Hematopoietic multipotent progenitor cell treated with erythropoietin and hydrocortisone succinate and interleukin-3 and kit ligand, for 17 days (in vitro differentiated cells): ENCODE measurements around the gene F7.
"Not testable (repeated sequence)": the region's sequence is repeated elsewhere in the genome, so short reads cannot be mapped to it uniquely, and the experiment has no call there.

Experiments
- DNase-seq: peaks from one replicate; pipeline ENCODE4 v3.0.0-alpha.2; 2015; ENCODE audit warnings: low spot score

F7 gene

DNA sequence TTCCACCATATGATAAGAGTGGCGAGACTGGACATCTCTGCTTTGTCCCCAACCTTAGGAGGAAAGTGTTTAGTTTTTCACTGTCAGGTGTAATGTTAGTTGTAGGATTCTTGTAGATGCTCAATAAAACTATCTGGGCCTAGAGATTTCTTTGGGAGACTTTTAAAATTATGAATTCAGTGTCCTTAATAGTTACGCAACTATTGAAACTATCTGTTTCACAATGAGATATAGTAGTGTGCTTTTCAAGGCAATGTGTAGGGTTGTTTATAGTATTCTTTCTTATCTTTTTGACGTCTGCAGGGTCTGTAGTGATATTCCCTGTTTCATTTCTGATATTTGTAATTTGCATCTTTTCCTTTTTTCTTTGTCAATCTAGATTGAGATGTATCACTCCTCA lies 33.2 kb upstream of the F7 start:
- no peak for DNase-seq

DNA sequence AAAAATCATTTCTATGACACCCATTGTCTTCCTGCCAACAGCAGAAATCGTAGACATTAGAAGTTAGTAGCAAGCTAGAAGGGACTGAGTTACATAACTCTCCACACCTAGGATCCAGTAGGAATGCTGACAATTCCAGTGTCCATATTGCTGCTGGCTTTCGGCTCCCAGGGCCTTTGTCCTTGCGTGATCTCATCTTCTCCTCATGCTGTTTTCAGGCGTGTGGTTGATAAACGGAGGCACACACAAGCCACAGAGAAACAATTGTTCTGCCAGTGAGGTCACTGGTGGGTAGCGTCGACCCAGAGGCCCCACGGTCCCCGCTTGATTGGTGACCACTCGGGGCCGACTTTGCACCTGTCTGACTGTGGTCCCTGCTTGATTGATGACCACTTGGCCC lies 31.6 kb upstream of the F7 start:
- no peak for DNase-seq

- no peak for DNase-seq
Measured at GRCh38 chr13:113074401-113074800, 31.2 kb upstream of the F7 start.

GRCh38 chr13:113074876-113075275 lies 30.7 kb upstream of the F7 start:
- no peak for DNase-seq

- DNase-seq = no peak
Measured at GRCh38 chr13:113075711-113076110, 29.9 kb upstream of the F7 start.

- no peak for DNase-seq
Measured at GRCh38 chr13:113076681-113077401, 28.8 kb upstream of the F7 start.

DNA sequence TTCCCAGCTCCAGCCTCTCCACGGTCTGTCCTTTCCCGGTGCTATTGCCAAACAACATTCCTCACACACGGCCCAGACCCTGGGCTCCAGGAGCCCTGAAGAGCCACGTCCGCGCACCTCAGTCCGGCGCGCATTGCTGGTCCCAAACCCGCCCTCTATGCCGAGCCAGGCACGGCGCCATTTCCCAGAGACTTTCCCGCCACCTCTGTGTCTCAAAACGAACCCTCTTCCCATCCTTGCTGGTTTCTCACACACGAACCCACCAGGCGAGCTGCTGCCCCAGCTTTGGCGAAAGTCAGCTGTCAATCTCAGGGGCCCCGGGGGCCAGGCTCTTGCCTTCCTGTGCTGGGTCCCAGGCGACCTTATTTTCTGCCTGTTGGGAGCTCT lies 28.0 kb upstream of the F7 start:
- DNase-seq = no peak

- no peak for DNase-seq
Measured at GRCh38 chr13:113077953-113078901, 27.4 kb upstream of the F7 start.

GRCh38 chr13:113078902-113079780 lies 26.4 kb upstream of the F7 start:
- no peak for DNase-seq

DNA sequence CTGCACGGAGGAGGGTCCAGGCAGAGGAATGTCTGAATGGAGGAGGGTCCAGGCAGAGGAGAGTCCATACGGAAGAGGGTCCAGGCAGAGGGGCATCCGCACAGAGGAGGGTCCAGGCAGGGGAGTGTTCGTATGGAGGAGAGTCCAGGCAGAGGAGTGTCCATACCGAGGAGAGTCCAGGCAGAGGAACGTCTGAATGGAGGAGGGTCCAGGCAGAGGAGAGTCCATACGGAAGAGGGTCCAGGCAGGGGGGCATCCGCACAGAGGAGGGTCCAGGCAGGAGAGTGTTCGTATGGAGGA lies 25.9 kb upstream of the F7 start:
- not testable (repeated sequence) for DNase-seq

- DNase-seq = no peak
Measured at GRCh38 chr13:113080361-113080831, 25.2 kb upstream of the F7 start.

DNA sequence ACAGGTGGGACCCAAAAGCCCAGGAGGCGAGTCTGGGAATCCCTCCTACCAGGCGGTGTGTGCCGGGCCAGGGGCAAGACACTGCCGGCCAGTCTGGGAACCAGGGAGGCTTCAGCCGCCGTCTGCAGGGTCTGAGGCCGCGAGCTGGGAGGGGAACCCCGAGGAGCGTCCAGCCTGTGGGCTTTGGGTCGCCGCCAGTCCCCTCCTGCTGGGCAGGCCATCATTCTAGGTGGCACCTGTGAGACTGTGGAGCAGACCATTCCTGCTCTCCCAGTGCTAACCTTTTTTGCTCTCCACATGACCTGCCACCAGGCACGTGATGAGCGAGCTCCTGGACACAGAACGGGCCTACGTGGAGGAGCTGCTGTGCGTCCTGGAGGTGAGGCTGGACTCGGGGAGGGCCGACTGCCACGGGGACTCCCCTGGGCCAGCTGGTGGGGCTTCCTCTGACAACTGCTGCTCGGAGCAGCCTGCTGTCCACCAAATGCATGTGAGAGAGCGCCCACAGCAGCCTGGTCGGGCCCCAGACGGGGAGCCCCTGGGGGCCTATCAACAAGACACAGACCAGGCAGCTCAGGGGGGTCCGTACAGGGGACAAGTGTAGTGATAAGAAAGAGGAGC lies 24.6 kb upstream of the F7 start:
- no peak for DNase-seq

- no peak for DNase-seq
Measured at GRCh38 chr13:113082198-113083021, 23.2 kb upstream of the F7 start.

DNA sequence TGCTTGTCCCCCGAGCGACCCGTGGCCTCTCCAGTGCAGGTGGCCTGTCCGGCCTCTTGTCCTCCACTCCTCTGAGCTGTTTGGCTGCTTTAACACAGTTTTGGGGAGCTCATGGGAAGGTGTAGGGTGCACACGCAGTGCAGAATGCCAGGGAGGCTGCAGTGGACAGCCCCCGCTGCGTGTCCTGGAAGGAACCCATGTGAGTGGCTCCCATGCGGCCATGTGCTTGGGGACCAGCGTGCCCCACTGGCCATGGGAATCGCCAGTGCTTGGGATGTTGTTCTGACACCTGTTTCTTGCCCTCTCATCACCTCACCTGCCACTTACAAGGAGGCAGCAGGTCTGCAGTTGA lies 22.6 kb upstream of the F7 start:
- DNase-seq = no peak

DNA sequence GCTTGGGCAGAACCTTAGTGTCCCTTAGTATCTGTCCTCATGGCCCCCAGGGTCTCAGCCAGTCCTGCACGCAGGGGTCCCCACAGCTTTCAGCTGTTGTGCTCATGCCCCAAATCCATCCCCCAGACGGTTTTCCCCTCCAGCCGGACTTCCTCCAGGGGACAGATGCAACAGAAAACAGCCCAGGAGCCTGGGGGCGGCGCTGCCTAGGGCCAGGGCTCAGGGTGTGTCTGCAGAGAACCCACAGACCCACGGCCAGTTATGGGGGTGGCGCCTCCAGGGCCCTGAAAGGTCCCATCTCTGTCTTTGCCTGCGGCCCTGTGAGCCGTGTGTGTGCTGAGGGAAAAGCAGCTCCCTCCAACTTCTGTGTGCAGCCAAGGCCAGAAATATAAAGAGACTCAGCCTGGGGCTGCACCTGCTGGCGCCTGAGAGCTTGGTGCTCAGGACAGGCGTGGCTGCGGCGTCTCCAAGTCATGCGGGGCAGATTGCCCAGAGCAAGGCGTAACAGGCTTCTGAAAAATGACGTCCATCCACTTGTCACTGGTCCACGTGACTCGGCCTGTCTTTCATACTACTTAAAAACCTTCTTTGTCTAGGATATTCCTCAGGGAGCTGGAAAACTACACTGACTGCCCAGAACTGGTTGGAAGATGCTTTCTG lies 22.1 kb upstream of the F7 start:
- no peak for DNase-seq

GRCh38 chr13:113084094-113084942 lies 21.3 kb upstream of the F7 start:
- no peak for DNase-seq

DNA sequence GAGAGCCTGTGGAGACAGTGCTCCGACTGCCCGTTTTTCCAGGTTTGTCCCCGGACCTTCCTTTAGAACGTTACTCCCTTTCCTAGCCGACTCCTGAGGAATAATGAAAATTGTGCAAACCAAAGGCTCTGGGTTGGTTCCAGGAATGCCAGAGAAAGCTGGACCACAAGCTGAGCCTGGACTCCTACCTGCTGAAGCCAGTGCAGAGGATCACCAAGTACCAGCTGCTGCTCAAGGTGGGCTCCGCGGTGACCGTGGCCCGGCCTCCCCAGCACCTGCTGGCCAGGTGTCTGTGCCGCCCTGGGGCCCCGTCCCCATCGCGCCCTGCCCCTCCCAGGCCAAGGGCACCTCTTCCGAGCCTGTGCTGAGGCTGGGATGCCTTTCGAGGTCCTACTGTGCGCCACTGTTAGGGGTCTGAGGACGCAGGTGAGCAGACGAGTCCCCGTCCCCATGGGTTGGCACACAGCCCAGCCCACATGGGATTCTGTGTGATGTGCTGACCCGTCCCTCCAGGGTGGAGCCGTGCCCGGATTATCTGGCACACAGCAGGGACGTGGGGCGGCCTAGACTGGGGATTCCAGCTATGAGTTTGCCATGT lies 20.5 kb upstream of the F7 start:
- DNase-seq = no peak

DNA sequence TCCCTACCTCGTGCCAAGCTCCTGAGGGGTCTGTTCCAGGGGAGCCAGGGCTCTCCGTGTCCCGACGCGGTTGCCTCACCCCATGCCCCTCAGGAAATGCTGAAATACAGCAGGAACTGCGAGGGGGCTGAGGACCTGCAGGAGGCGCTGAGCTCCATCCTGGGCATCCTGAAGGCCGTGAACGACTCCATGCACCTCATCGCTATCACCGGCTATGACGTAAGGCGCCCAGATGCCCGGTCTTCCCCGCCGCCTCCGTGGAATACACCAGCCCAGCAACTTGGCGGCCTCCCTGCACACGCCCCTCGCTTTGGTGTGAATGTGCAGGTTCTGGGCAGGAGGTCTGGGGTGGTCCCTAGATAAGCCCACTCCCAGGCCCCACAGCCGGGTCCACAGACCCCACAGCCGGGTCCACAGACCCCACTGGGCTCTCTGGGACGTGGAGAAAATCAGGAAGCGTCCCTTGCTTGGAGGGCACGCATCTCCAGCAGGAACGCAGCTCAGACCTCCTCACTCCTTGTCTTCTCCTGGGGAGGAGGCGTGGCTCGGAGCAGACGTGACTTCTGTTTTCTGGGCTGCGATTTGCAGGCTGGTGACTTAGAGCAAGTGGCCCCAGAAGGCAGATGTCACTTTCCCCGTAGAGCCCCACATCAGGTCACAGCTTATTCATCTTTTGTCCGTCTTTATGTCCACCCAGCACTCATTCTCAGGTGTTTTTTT lies 19.4 kb upstream of the F7 start:
- DNase-seq = no peak
